ENCODE data around the gene TMEM123. TPM values are rescaled to one million over a fixed set of nuclear protein-coding genes. Genes with fewer than 3 reads are reported as not detected.

TMEM123 gene
- total and polyA plus RNA-seq, 2 of the 8 experiments (the other 6 are each of a cell fraction or from before 2014, with no cell fraction given), result 75.5 to 80.1 TPM

- no peaks in the 10 kb centered on the region for H3K36me3 ChIP-seq (ENCODE audit: control insufficient read depth in 2 of 4, insufficient read depth in 4 of 4, low read length in 3 of 4)
- no peak overlapping the region for H3K4me3 ChIP-seq (ENCODE audit: extremely low read depth in 1 of 4, insufficient read depth in 2 of 4, low read depth in 3 of 4, low read length in 4 of 4)
- no peak overlapping the region for H3K23ac ChIP-seq (ENCODE audit: insufficient read length)
- no peaks in the 10 kb centered on the region for H3K9me3 ChIP-seq (ENCODE audit: insufficient read depth in 2 of 2, low read depth in 1 of 2, low read length in 1 of 2)
- H2BK15ac ChIP-seq (ENCODE audit: low read length), result no peak overlapping the region
- H2BK20ac ChIP-seq (ENCODE audit: low read length), result no peak overlapping the region
- H3K9ac ChIP-seq (replicated peaks in 1 of 4; ENCODE audit: extremely low read depth in 1 of 4, low read depth in 3 of 4, low read length in 3 of 4), result no peak overlapping the region
- H3K27me3 ChIP-seq (replicated peaks in 1 of 4; ENCODE audit: control insufficient read depth in 3 of 4, extremely low read depth in 1 of 4, insufficient read depth in 3 of 4, low read length in 3 of 4), result no peaks in the 10 kb centered on the region
- no peaks in the 10 kb centered on the region for H3K23me2 ChIP-seq (ENCODE audit: low read depth, low read length)
- H2BK12ac ChIP-seq (ENCODE audit: low read depth, low read length), result no peak overlapping the region
- no peak for DNase-seq (ENCODE audit: low read depth in 1 of 2, low spot score in 2 of 2)
- no peak overlapping the region for H2BK120ac ChIP-seq (replicated peaks; ENCODE audit: low read depth, low read length)
- no peak overlapping the region for H2BK5ac ChIP-seq (ENCODE audit: low read depth, low read length)
- H4K5ac ChIP-seq (ENCODE audit: insufficient read length, low read depth, low read length), result no peak overlapping the region
- no peak overlapping the region for H3K56ac ChIP-seq (replicated peaks; ENCODE audit: insufficient read length, low read depth, low read length)
- no peaks in the 10 kb centered on the region for H3K4me1 ChIP-seq (replicated peaks in 1 of 4; ENCODE audit: control insufficient read depth in 3 of 4, insufficient read depth in 4 of 4, low read length in 3 of 4)
- no peak overlapping the region for H2AFZ ChIP-seq (ENCODE audit: low read length)
- H3K18ac ChIP-seq (ENCODE audit: extremely low read depth, low read length), result no peak overlapping the region
- no peak overlapping the region for H4K91ac ChIP-seq (replicated peaks; ENCODE audit: insufficient read length, low read length)
- no peak overlapping the region for H2AK5ac ChIP-seq (ENCODE audit: low read depth, low read length)
- H4K8ac ChIP-seq (ENCODE audit: extremely low read depth, insufficient read depth, low read length), result no peak overlapping the region
- H3K79me2 ChIP-seq (ENCODE audit: control insufficient read depth in 1 of 2, insufficient read depth in 2 of 2, low read length in 2 of 2), result peaks cover 0 to 32% of the 10 kb centered on the region in 2 experiments; a peak in 3 of 4 replicates
- POLR2A ChIA-PET (ENCODE audit: partially characterized antibody), result no interaction called here
- WGBS, 2 experiments (ENCODE audit: extremely low coverage in 1 of 2, insufficient coverage in 1 of 2, insufficient read length in 1 of 2, insufficient replicate concordance in 2 of 2, low coverage in 1 of 2, low lambda C conversion rate in 2 of 2, missing lambda C conversion rate in 1 of 2), result 94% methylated on average over 7 of the region's 7 CpGs; no CpG with 5 or more reads in 1 of the 2 experiments
- FAIRE-seq, result no peak
- no peak overlapping the region for H3K27ac ChIP-seq (ENCODE audit: low read depth, low read length)
- no peak overlapping the region for H3K4me2 ChIP-seq (ENCODE audit: insufficient read depth in 1 of 2, low read depth in 2 of 2, low read length in 2 of 2)
- H3K79me1 ChIP-seq (ENCODE audit: low read depth, low read length), result peaks cover 5% of the 10 kb centered on the region; the same call in 1 of the 2 replicates
- H4K20me1 ChIP-seq (replicated peaks in 1 of 2; ENCODE audit: control insufficient read depth in 1 of 2, insufficient read depth in 2 of 2, low read length in 2 of 2), result peaks cover 0 to 3% of the 10 kb centered on the region in 2 experiments
- H3K14ac ChIP-seq (ENCODE audit: insufficient read length), result no peak overlapping the region
- H3K4ac ChIP-seq (replicated peaks; ENCODE audit: insufficient read length, low read depth, low read length), result no peak overlapping the region
- CTCF ChIA-PET (ENCODE audit: partially characterized antibody), result interaction anchor here (0.7 to 2.4 kb wide), 2 partner anchors 20 to 21 kb away, joined by 3 to 7 read pairs; no protein-coding TSS in a partner anchor
- TF ChIP-seq RAD21 (IDR thresholded peaks at IDR 0.05 in 1 of 2, conservative IDR thresholded peaks at IDR 0.05 in 1 of 2; ENCODE audit: low read depth in 2 of 2, low read length in 2 of 2), result no peak
- no peak for TF ChIP-seq KDM4A (IDR thresholded peaks at IDR 0.05; ENCODE audit: low read depth, low read length, severe bottlenecking)
- TF ChIP-seq TAF7 (optimal IDR thresholded peaks at IDR 0.05; ENCODE audit: borderline replicate concordance, low read depth, low read length), result no peak
- TF ChIP-seq SRF (IDR thresholded peaks at IDR 0.05; ENCODE audit: low read depth, low read length), result no peak
- no peak for TF ChIP-seq FOSL1 (IDR thresholded peaks at IDR 0.05; ENCODE audit: insufficient read depth, low read depth, low read length)
- TF ChIP-seq NANOG (IDR thresholded peaks at IDR 0.05; ENCODE audit: insufficient read depth, low read depth, low read length, poor library complexity, severe bottlenecking), result no peak
- TF ChIP-seq SP2 (IDR thresholded peaks at IDR 0.05; ENCODE audit: low read length), result no peak
- TF ChIP-seq MAFK (IDR thresholded peaks at IDR 0.05; ENCODE audit: low read depth, low read length), result no peak
- no peak for TF ChIP-seq CBX5 (IDR thresholded peaks at IDR 0.05; ENCODE audit: low read depth, low read length)
- no peak for TF ChIP-seq SIRT6 (IDR thresholded peaks at IDR 0.05; ENCODE audit: low read length)
- no peak for TF ChIP-seq E2F6 (IDR thresholded peaks at IDR 0.05)
- TF ChIP-seq CBX8 (IDR thresholded peaks at IDR 0.05; ENCODE audit: borderline replicate concordance, low read depth, low read length), result no peak
- no peak for TF ChIP-seq SP1 (IDR thresholded peaks at IDR 0.05; ENCODE audit: low read depth, low read length)
- no peak for TF ChIP-seq RBBP5 (IDR thresholded peaks at IDR 0.05; ENCODE audit: borderline replicate concordance, low read depth, low read length)
Observed at GRCh38 chr11:102411142-102411541, 41.4 kb downstream of the TMEM123 start.
